RWPE2 (cell line): ENCODE results near the gene TPD52L2.

Source experiments
- ATAC-seq: fragments of 200-7000 bp; cut with Tn5 transposase; 3 replicates; pipeline ENCODE4 v1.9.1; 2021; ENCODE audit warnings: low read depth
- DNase-seq: peaks from one replicate; pipeline ENCODE4 v3.0.0-alpha.2; 2020; ENCODE audit warnings: low spot score
- H3K27ac ChIP-seq: fragments of 450-650 bp; 2 replicates; pipeline ENCODE4 v1.5.1; 2017; ENCODE audit warnings: mild to moderate bottlenecking; ENCODE audit not compliant: poor library complexity, severe bottlenecking
- H3K27me3 ChIP-seq: fragments of 250-450 bp; sonication (Bioruptor Pico); 2 replicates; pipeline ENCODE4 v1.5.1; 2021; ENCODE audit warnings: mild to moderate bottlenecking, moderate library complexity; ENCODE audit not compliant: insufficient read depth, poor library complexity, severe bottlenecking
- H3K36me3 ChIP-seq: fragments of 250-450 bp; sonication (Bioruptor Pico); 2 replicates; pipeline ENCODE4 v1.5.1; 2020; ENCODE audit warnings: low read depth, mild to moderate bottlenecking, moderate library complexity
- H3K4me1 ChIP-seq: fragments of 250-450 bp; sonication (Bioruptor Pico); 2 replicates; pipeline ENCODE4 v1.5.1; 2021; ENCODE audit warnings: mild to moderate bottlenecking, moderate library complexity; ENCODE audit not compliant: insufficient read depth, poor library complexity, severe bottlenecking
- H3K4me3 ChIP-seq: fragments of 250-450 bp; sonication (Bioruptor Pico); 2 replicates; pipeline ENCODE4 v1.5.1; 2021; ENCODE audit warnings: mild to moderate bottlenecking, moderate library complexity; ENCODE audit not compliant: severe bottlenecking
- H3K9me3 ChIP-seq: fragments of 250-450 bp; sonication (Bioruptor Pico); 2 replicates; pipeline ENCODE4 v1.5.1; 2021; ENCODE audit warnings: mild to moderate bottlenecking, moderate library complexity; ENCODE audit not compliant: severe bottlenecking
- TF ChIP-seq, protein P1 (sequence below): fragments of 450-650 bp; IDR thresholded peaks from one replicate; pipeline ENCODE4 v1.5.1; 2017; ENCODE audit warnings: mild to moderate bottlenecking, moderate library complexity; ENCODE audit not compliant: poor library complexity, severe bottlenecking

Gene TPD52L2

DNA sequence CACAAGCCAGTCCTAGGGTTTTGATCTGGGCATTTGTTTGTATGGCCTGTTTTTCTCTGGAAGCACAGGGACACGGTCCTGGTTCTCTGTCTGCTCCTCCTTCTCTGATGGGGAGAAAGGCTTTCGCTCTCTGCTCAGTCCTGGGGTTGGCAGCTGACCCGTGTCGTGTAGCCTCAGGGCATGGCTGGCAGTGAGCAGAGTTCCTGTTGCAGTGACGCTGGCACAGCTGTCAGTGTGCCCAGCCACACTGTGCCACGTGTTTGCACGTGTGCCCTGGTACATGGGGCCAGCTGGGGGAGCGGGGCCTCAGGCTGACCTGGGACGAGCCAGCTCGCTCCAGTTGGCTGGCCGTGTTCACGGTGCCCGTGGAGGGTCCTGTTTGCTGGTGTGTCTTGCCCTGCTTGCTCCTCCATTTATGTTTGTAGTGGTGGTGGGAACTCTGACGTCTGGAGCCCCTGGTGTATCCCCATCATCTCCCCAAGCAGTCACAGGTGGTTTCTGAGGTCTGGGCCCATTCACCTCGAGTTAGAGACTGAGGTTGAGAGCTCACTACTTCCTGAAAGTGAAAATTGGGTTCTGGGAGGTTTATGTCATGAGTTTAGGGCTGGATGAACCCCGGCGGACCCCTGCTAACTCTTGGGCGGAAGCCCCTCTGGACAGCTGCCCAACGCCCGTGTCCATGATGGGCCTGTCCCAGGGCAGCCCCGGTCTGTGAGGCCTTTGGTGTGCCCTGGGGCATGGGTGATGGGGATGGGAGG is 19.6 kb downstream of the TPD52L2 start:
- ATAC-seq (no peak; the same call in 2 of the 3 replicates), DNase-seq (peak; percentile 82)
- Histone ChIP-seq H3K36me3 (peaks cover 87% of the 10 kb centered on the region), H3K27ac (peak overlapping the region; percentile 4), H3K4me3 (no peak overlapping the region), H3K27me3 (no peaks in the 10 kb centered on the region), H3K4me1 (peaks cover 13% of the 10 kb centered on the region), H3K9me3 (no peaks in the 10 kb centered on the region)
- TF ChIP-seq, protein P1, sequence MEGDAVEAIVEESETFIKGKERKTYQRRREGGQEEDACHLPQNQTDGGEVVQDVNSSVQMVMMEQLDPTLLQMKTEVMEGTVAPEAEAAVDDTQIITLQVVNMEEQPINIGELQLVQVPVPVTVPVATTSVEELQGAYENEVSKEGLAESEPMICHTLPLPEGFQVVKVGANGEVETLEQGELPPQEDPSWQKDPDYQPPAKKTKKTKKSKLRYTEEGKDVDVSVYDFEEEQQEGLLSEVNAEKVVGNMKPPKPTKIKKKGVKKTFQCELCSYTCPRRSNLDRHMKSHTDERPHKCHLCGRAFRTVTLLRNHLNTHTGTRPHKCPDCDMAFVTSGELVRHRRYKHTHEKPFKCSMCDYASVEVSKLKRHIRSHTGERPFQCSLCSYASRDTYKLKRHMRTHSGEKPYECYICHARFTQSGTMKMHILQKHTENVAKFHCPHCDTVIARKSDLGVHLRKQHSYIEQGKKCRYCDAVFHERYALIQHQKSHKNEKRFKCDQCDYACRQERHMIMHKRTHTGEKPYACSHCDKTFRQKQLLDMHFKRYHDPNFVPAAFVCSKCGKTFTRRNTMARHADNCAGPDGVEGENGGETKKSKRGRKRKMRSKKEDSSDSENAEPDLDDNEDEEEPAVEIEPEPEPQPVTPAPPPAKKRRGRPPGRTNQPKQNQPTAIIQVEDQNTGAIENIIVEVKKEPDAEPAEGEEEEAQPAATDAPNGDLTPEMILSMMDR: no peak

GRCh38 chr20:63885264-63886053 is 20.4 kb downstream of the TPD52L2 start:
- peak; percentile 62 for ATAC-seq
- no peaks in the 10 kb centered on the region for H3K27me3 ChIP-seq
- peak; percentile 90 for DNase-seq
- TF ChIP-seq, protein P1: no peak
- no peak overlapping the region for H3K4me3 ChIP-seq
- no peaks in the 10 kb centered on the region for H3K9me3 ChIP-seq
- peaks cover 21% of the 10 kb centered on the region for H3K4me1 ChIP-seq
- H3K36me3 ChIP-seq: peaks cover 93% of the 10 kb centered on the region
- peak overlapping the region; percentile 4 for H3K27ac ChIP-seq

- H3K27me3 ChIP-seq: no peaks in the 10 kb centered on the region
- peak overlapping the region; percentile 4 for H3K27ac ChIP-seq
- no peaks in the 10 kb centered on the region for H3K9me3 ChIP-seq
- TF ChIP-seq, protein P1: no peak
- H3K36me3 ChIP-seq: peaks cover 93% of the 10 kb centered on the region
- DNase-seq (peak; percentile 80), ATAC-seq (no peak)
- peaks cover 22% of the 10 kb centered on the region for H3K4me1 ChIP-seq
- H3K4me3 ChIP-seq: no peak overlapping the region
Measured at GRCh38 chr20:63886054-63886419, 21.0 kb downstream of the TPD52L2 start.

DNA sequence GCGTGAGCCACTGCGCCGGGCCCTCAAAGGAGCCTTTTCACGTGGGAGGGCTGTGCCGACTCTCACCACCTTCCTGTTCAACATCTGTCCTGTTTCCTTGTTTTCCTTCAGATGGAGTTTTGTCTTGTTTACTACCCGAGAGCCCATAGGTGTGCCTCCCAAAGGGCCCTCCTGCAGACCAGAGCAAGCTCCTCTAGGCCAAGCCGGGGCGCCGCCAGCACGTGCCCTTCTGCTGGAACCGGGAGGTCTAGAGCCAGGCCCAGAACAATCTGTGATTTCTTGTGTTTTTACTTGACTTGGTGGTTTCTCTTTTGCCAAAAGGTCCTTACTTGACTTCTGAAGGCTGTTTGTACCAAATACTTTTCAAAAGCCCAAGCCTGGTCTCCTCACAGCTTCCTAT is 21.9 kb downstream of the TPD52L2 start:
- TF ChIP-seq, protein P1: no peak
- H3K9me3 ChIP-seq: no peaks in the 10 kb centered on the region
- no peak for ATAC-seq
- H3K27ac ChIP-seq: no peak overlapping the region
- no peak overlapping the region for H3K4me3 ChIP-seq
- no peak for DNase-seq
- peaks cover 22% of the 10 kb centered on the region for H3K4me1 ChIP-seq
- H3K36me3 ChIP-seq: peaks cover 92% of the 10 kb centered on the region
- H3K27me3 ChIP-seq: no peaks in the 10 kb centered on the region
